DOHH2 (cell line): ENCODE measurements around the gene LCN15.

Source experiments
- H3F3A ChIP-seq: fragments of 200-600 bp; sonication (generic), shearing (Covaris generic); 2 replicates; pipeline ENCODE4 v1.6.0; 2016; ENCODE audit warnings: antibody characterized with exemption, mild to moderate bottlenecking; ENCODE audit not compliant: control insufficient read depth, insufficient read depth
- H3K27ac ChIP-seq: fragments of 200-600 bp; sonication (generic); 2 replicates; pipeline ENCODE4 v1.5.1; 2014; ENCODE audit warnings: low read depth, mild to moderate bottlenecking, low read length, moderate library complexity
- H3K27me3 ChIP-seq: fragments of 200-600 bp; sonication (generic); 2 replicates; pipeline ENCODE4 v1.6.1; 2014; ENCODE audit warnings: mild to moderate bottlenecking, low read length, mixed read lengths; ENCODE audit not compliant: control insufficient read depth
- H3K36me3 ChIP-seq: fragments of 200-600 bp; sonication (generic); 2 replicates; pipeline ENCODE4 v1.6.1; 2014; ENCODE audit warnings: mild to moderate bottlenecking, low read length, moderate library complexity, mixed read lengths; ENCODE audit not compliant: control insufficient read depth
- H3K4me1 ChIP-seq: fragments of 200-600 bp; sonication (generic); 2 replicates; pipeline ENCODE4 v1.6.1; 2014; ENCODE audit warnings: mild to moderate bottlenecking, low read length, mixed read lengths; ENCODE audit not compliant: control insufficient read depth
- H3K4me2 ChIP-seq: fragments of 200-600 bp; sonication (generic); 2 replicates; pipeline ENCODE4 v1.6.0; 2014; ENCODE audit warnings: mild to moderate bottlenecking, low read length, moderate library complexity
- H3K4me3 ChIP-seq: fragments of 200-600 bp; sonication (generic); 2 replicates; pipeline ENCODE4 v1.5.1; 2014; ENCODE audit warnings: mild to moderate bottlenecking, low read length, mixed read lengths
- H3K79me2 ChIP-seq: fragments of 200-600 bp; sonication (generic); 2 replicates; pipeline ENCODE4 v1.6.1; 2014; ENCODE audit warnings: mild to moderate bottlenecking, low read length, mixed read lengths; ENCODE audit not compliant: control insufficient read depth
- H3K9me2 ChIP-seq: fragments of 200-600 bp; sonication (generic); replicated peaks from 2 replicates; pipeline ENCODE4 v1.6.1; 2014; ENCODE audit warnings: mild to moderate bottlenecking, low read length, mixed read lengths; ENCODE audit not compliant: control insufficient read depth
- H3K9me3 ChIP-seq: fragments of 200-600 bp; sonication (generic); 2 replicates; pipeline ENCODE4 v1.6.1; 2014; ENCODE audit warnings: antibody characterized with exemption, low read length, mixed read lengths; ENCODE audit not compliant: control insufficient read depth, insufficient read depth
- H4K20me1 ChIP-seq: fragments of 200-600 bp; sonication (generic); 2 replicates; pipeline ENCODE4 v1.6.0; 2014; ENCODE audit warnings: low read depth, mild to moderate bottlenecking, antibody characterized with exemption, low read length, moderate library complexity; ENCODE audit not compliant: control insufficient read depth, insufficient read depth
- CTCF ChIP-seq: fragments of 200-600 bp; sonication (generic); IDR thresholded peaks from one replicate; pipeline ENCODE4 v1.5.1; 2014; ENCODE audit warnings: antibody characterized with exemption, mild to moderate bottlenecking, low read depth, low read length; ENCODE audit not compliant: poor library complexity, severe bottlenecking
- EZH2phosphoT487 ChIP-seq: fragments of 200-600 bp; sonication (generic); IDR thresholded peaks from 2 replicates; pipeline ENCODE4 v1.6.1; 2017; ENCODE audit warnings: borderline replicate concordance, mild to moderate bottlenecking, antibody characterized with exemption, low read length, moderate library complexity, mixed read lengths

The LCN15 gene

GRCh38 chr9:136718345-136719194, 45.7 kb downstream of the LCN15 start:
- peak overlapping the region; percentile 2 for H3K4me2 ChIP-seq
- H3K4me3 ChIP-seq, result no peak overlapping the region
- H3K79me2 ChIP-seq, result no peaks in the 10 kb centered on the region
- H3K9me3 ChIP-seq, result no peaks in the 10 kb centered on the region
- H3K36me3 ChIP-seq, result peaks cover 19% of the 10 kb centered on the region
- H3K9me2 ChIP-seq, result no peaks in the 10 kb centered on the region
- peaks cover under 1% of the 10 kb centered on the region; the same call in 1 of the 2 replicates for H3K27me3 ChIP-seq
- no peak for TF ChIP-seq CTCF
- no peaks in the 10 kb centered on the region for H4K20me1 ChIP-seq
- H3K4me1 ChIP-seq, result peaks cover 38% of the 10 kb centered on the region
- peaks cover 15% of the 10 kb centered on the region for H3F3A ChIP-seq
- H3K27ac ChIP-seq, result no peak overlapping the region

GRCh38 chr9:136717399-136717798, 46.9 kb downstream of the LCN15 start:
- no peak overlapping the region for H3K4me2 ChIP-seq
- TF ChIP-seq CTCF, result no peak
- no peak for TF ChIP-seq EZH2phosphoT487
- no peak overlapping the region for H3K27ac ChIP-seq
- no peaks in the 10 kb centered on the region for H3K79me2 ChIP-seq
- H3K9me2 ChIP-seq, result no peaks in the 10 kb centered on the region
- peaks cover 11% of the 10 kb centered on the region for H3K27me3 ChIP-seq
- peaks cover 8% of the 10 kb centered on the region; the same call in 1 of the 2 replicates for H3K36me3 ChIP-seq
- peaks cover 11% of the 10 kb centered on the region for H3F3A ChIP-seq
- H3K4me3 ChIP-seq, result no peak overlapping the region
- no peaks in the 10 kb centered on the region for H3K9me3 ChIP-seq
- peaks cover 47% of the 10 kb centered on the region for H3K4me1 ChIP-seq
- H4K20me1 ChIP-seq, result no peaks in the 10 kb centered on the region

GRCh38 chr9:136714893-136715274, 49.4 kb downstream of the LCN15 start:
- peak overlapping the region; percentile 66; the same call in 1 of the 2 replicates for H3K4me3 ChIP-seq
- no peaks in the 10 kb centered on the region for H3K79me2 ChIP-seq
- peaks cover 45% of the 10 kb centered on the region for H3K4me1 ChIP-seq
- H3K4me2 ChIP-seq, result peak overlapping the region; percentile 58
- no peaks in the 10 kb centered on the region for H3K36me3 ChIP-seq
- TF ChIP-seq CTCF (no peak), EZH2phosphoT487 (no peak)
- no peaks in the 10 kb centered on the region for H3K9me3 ChIP-seq
- no peaks in the 10 kb centered on the region for H3K9me2 ChIP-seq
- 0 out of 2 replicates have a peak, but pooled peaks cover 3% of the 10 kb centered on the region for H3F3A ChIP-seq
- H4K20me1 ChIP-seq, result no peaks in the 10 kb centered on the region
- no peak overlapping the region for H3K27ac ChIP-seq
- H3K27me3 ChIP-seq, result peaks cover 23% of the 10 kb centered on the region
